Heart left ventricle (tissue), 16 donors: Measurements from ENCODE around the gene LTBP2. TPM values are rescaled to one million over a fixed set of nuclear protein-coding genes. Genes with fewer than 3 reads are reported as not detected.

Experiments used
- ATAC-seq, 4 donors: fragments of 200-7000 bp; cut with Tn5 transposase; one replicate each; pipeline ENCODE4 v1.9.1; 2020 to 2022; ENCODE audit warnings: moderate library complexity in 4 of 4, mild to moderate bottlenecking in 3 of 4, moderate number of reproducible peaks in 1 of 4
- DNase-seq, 5 donors: peaks; one replicate each; pipeline ENCODE4 v3.0.0-alpha.2; 2020
- H3K27ac ChIP-seq, 12 donors: fragments of 200-600 bp; sonication (generic) in 4 of 12; one replicate each; pipeline versions ENCODE4 v1.5.0 to v1.8.0; 2016 to 2022; ENCODE audit warnings: mild to moderate bottlenecking in 2 of 12
- H3K27me3 ChIP-seq, 9 donors: fragments of 200-600 bp; sonication (generic) in 2 of 9; one replicate each; pipeline versions ENCODE4 v1.5.1 to v1.8.0; 2016 to 2022; ENCODE audit warnings: mild to moderate bottlenecking in 3 of 9
- H3K36me3 ChIP-seq, 9 donors: fragments of 200-600 bp; sonication (generic) in 2 of 9; one replicate each; pipeline versions ENCODE4 v1.5.0 to v1.8.0; 2018 to 2022; ENCODE audit warnings: mild to moderate bottlenecking in 2 of 9
- H3K4me1 ChIP-seq, 12 donors: fragments of 200-600 bp; sonication (generic) in 4 of 12; one replicate each; pipeline versions ENCODE4 v1.5.0 to v1.8.0; 2016 to 2022; ENCODE audit warnings: mild to moderate bottlenecking in 3 of 12
- H3K4me3 ChIP-seq, 12 donors: fragments of 200-600 bp; sonication (generic) in 4 of 12; one replicate each; pipeline versions ENCODE4 v1.5.0 to v1.8.0; 2017 to 2022; ENCODE audit warnings: mild to moderate bottlenecking in 9 of 12, moderate library complexity in 4 of 12
- H3K9me3 ChIP-seq, 12 donors: fragments of 200-600 bp; sonication (generic) in 4 of 12; one replicate each; pipeline versions ENCODE4 v1.5.0 to v1.8.0; 2016 to 2022; ENCODE audit warnings: mild to moderate bottlenecking in 1 of 12
- CTCF ChIP-seq, 12 donors: fragments of 200-600 bp; sonication (generic) in 4 of 12; IDR thresholded peaks; one replicate each; pipeline versions ENCODE4 v1.5.0 to v1.8.0; 2018 to 2022; ENCODE audit warnings: antibody characterized with exemption in 12 of 12, mild to moderate bottlenecking in 5 of 12
- POLR2A ChIP-seq, 2 donors: fragments of 450-650 bp; IDR thresholded peaks; one replicate each; pipeline ENCODE4 v1.6.1; 2017; ENCODE audit warnings: antibody characterized with exemption in 2 of 2, mild to moderate bottlenecking in 2 of 2, moderate library complexity in 2 of 2
- WGBS, 4 donors: extraction: QIAGEN DNeasy Blood & Tissue Kit in 2 of 4; methylation state at CpG; one replicate each; pipeline versions ENCODE4 v1.1.5 to v1.1.7; 2013 to 2018; 5-methylcytosine and 5-hydroxymethylcytosine counted together
- intact Hi-C, 10 donors: fragments of 100-400 bp; cut with DNase I; formaldehyde crosslinking; loops; one replicate each; pipeline versions ENCODE4 v1.11.1 to v1.14.2; 2022
- polyA plus RNA-seq, 2 donors: library from polyadenylated mRNA; stranded (reverse); fragments of 200-250 nt; gene quantifications; one replicate each; pipeline ENCODE4 v1.2.3, GENCODE V29; 2013
- total RNA-seq, 9 donors: library from RNA; depleted of rRNA in 2 of 9; stranded (reverse); fragments of >200 nt in 2 of 9; fragmentation: NEBNext Ultra II Directional in 3 of 9; extraction: Animal tissue kit (Norgen Biotek cat#: 25700) in 3 of 9; gene quantifications; one replicate each; pipeline versions ENCODE4 v1.1.0 to v1.2.4, GENCODE V29; 2016 to 2023
- donor health status: ischemic (EF 13 %, LVEDD 7.1; RV severe dilation, severe dysfunction).
- donor health status: healthy with polysubstance abuse.
- donor health status: DM: no; HTN: yes; CAD: no.
- donor health status: DM: no; HTN: no; CAD: no.
- donor health status: ischemic (EF 25% LVEDD 6.9; RV normal size, moderate dysfunction).
- donor health status: ischemic (EF 25% LVEDD 5.7; RV mildly dilated, moderate dysfunction).
- donor health status: healthy.
- donor health status: DM: yes; HTN: yes; CAD: no.
- donor health status: ischemic (EF 35%, LVEDD 5.7; RV mildly dilated, moderate dysfunction).
- donor health status: nonischemic (EF 11% LVEDD 7.7; RV severe dilation, severe dysfunction).
- donor health status: DM: yes; HTN: yes; CAD: no.
- donor health status: PGD.
- donor health status: ischemic (EF 29% LVEDD 5.4; RV normal size, mild dysfunction).
- donor health status: nonischemic (EF 23%, LVEDD 6.1; RV moderate dilation, normal function).

Gene LTBP2
- total and polyA plus RNA-seq, 11 donors = 4.0 to 69.1 (median 29.5) TPM

GRCh38 chr14:74579447-74580274, 32.4 kb downstream of the LTBP2 start:
- intact Hi-C loops = no loop called here
- Histone ChIP-seq H3K4me1 (peaks cover 0 to 74% (median 39%) of the 10 kb centered on the region in 12 donors), H3K4me3 (no peak overlapping the region), H3K9me3 (no peaks in the 10 kb centered on the region), H3K36me3 (peaks cover 0 to 4% (median 0%) of the 10 kb centered on the region in 9 donors), H3K27me3 (no peaks in the 10 kb centered on the region), H3K27ac (no peak overlapping the region)
- WGBS, 4 donors = 89 to 94% (median 92%) methylated on average over 12 of the region's 12 CpGs
- ATAC-seq (no peak), DNase-seq (peak in 3 of 5 donors; percentile 17 to 26 (median 26))
- TF ChIP-seq CTCF (IDR thresholded peaks at IDR 0.05) = no peak

GRCh38 chr14:74578479-74578878, 33.6 kb downstream of the LTBP2 start:
- 67 to 90% (median 86%) methylated on average over 5 of the region's 5 CpGs for WGBS, 4 donors
- TF ChIP-seq POLR2A (IDR thresholded peaks at IDR 0.05) (no peak), CTCF (IDR thresholded peaks at IDR 0.05) (no peak)
- Histone ChIP-seq H3K9me3 (no peaks in the 10 kb centered on the region), H3K4me3 (no peak overlapping the region), H3K36me3 (peaks cover 0 to 4% (median 0%) of the 10 kb centered on the region in 9 donors), H3K27ac (peak overlapping the region in 3 of 12 donors; percentile 14 to 32 (median 14)), H3K27me3 (no peaks in the 10 kb centered on the region), H3K4me1 (peaks cover 0 to 74% (median 33%) of the 10 kb centered on the region in 12 donors)
- DNase-seq = peak in 3 of 5 donors; percentile 15 to 17 (median 16)
- intact Hi-C loops = no loop called here
- no peak for ATAC-seq

DNA sequence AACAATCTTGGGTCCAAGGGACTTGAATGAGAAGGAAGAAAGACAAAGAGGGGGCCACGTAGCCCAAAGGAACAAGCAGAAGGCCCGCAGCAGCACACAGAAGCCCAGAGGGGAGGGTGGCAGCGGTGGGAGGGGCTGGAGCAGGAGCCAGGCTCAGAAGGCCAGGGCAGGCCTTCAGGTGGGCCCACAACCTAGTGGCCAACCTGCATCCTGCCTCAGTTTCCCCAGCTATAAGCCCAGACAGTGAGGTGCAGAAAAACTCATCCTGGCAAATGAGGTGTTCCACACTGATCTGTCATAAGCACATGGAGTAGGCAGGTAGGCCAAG, 34.1 kb downstream of the LTBP2 start:
- peak overlapping the region in 4 of 12 donors; percentile 14 to 91 (median 37) for H3K27ac ChIP-seq
- 97 to 100% (median 98%) methylated on average over 3 of the region's 3 CpGs for WGBS, 4 donors
- no peaks in the 10 kb centered on the region for H3K27me3 ChIP-seq
- TF ChIP-seq POLR2A (IDR thresholded peaks at IDR 0.05) (no peak), CTCF (IDR thresholded peaks at IDR 0.05) (no peak)
- DNase-seq (peak in 3 of 5 donors; percentile 5 to 40 (median 19)), ATAC-seq (no peak)
- no peak overlapping the region for H3K4me3 ChIP-seq
- intact Hi-C loops = no loop called here
- peaks cover 0 to 74% (median 30%) of the 10 kb centered on the region in 12 donors for H3K4me1 ChIP-seq
- H3K9me3 ChIP-seq = no peaks in the 10 kb centered on the region
- peaks cover 0 to 4% (median 0%) of the 10 kb centered on the region in 9 donors for H3K36me3 ChIP-seq

- WGBS, 4 donors = 81 to 89% (median 86%) methylated on average over 11 of the region's 11 CpGs
- intact Hi-C loops = no loop called here
- ATAC-seq = peak in 2 of 4 donors; percentile 32 to 35
- Histone ChIP-seq H3K9me3 (no peaks in the 10 kb centered on the region), H3K27ac (peak overlapping the region in 6 of 12 donors; percentile 14 to 91 (median 51)), H3K36me3 (peaks cover 0 to 4% (median 0%) of the 10 kb centered on the region in 9 donors), H3K4me1 (peaks cover 0 to 74% (median 27%) of the 10 kb centered on the region in 12 donors), H3K27me3 (no peaks in the 10 kb centered on the region), H3K4me3 (no peak overlapping the region)
- TF ChIP-seq POLR2A (IDR thresholded peaks at IDR 0.05) (no peak), CTCF (IDR thresholded peaks at IDR 0.05) (no peak)
- DNase-seq = peak in 3 of 5 donors; percentile 28 to 58 (median 42)
These were observed 34.6 kb downstream of the LTBP2 start for GRCh38 chr14:74577247-74577947.
